HepG2 (cell line): ENCODE data around the gene TYROBP. TPM values are rescaled to one million over a fixed set of nuclear protein-coding genes. Genes with fewer than 3 reads are reported as not detected.

Experiments used
- ATAC-seq: fragments of 200-7000 bp; cut with Tn5 transposase; 3 replicates; pipeline ENCODE4 v1.9.1; 2020; ENCODE audit warnings: mild to moderate bottlenecking, moderate library complexity
- BruUV-seq: library from RNA; stranded (reverse); fragments of 400-500 nt; replicated peaks from 2 replicates; lab custom pipeline; 2021; lab: Mats Ljungman, UMichigan
- CTCF ChIA-PET: fragments of 300-600 bp; formaldehyde crosslinking; extraction: SDS; loops from one replicate; lab custom pipeline; 2021; ENCODE audit warnings: low total read pairs, inconsistent platforms, low intra/inter-chr PET ratio; lab: Yijun Ruan, JAX
- POLR2A ChIA-PET: fragments of 350-600 bp; sonication (Branson Sonifier 250); formaldehyde crosslinking; loops from one replicate; lab custom pipeline; 2020; ENCODE audit warnings: antibody characterized with exemption, inconsistent platforms; lab: Yijun Ruan, JAX
- DNase-seq: peaks from one replicate; pipeline ENCODE4 v3.0.0-alpha.2; 2015; ENCODE audit warnings: low spot score
- FAIRE-seq: peaks from 3 replicates; lab custom pipeline; 2011; peaks lifted over from hg19 to GRCh38; lab: Jason Lieb, UNC
- H2AFZ ChIP-seq: one replicate; pipeline ENCODE4 v1.6.1; 2011; ENCODE audit warnings: low read length, inconsistent platforms
- H3K27ac ChIP-seq: fragments of 300-600 bp; 3 replicates; pipeline ENCODE4 v1.8.0; 2011; ENCODE audit warnings: mixed run types, mild to moderate bottlenecking, mixed read lengths, low read length, inconsistent platforms; ENCODE audit not compliant: insufficient read depth; ENCODE audit errors: extremely low read length
- H3K27me3 ChIP-seq, 2 experiments: fragments of 200-600 bp in 1 of 2; 2 replicates in 1 of 2; 3 replicates in 1 of 2; pipeline versions ENCODE4 v1.6.0 to v1.8.0; 2011; ENCODE audit warnings: low read length in 2 of 2, mild to moderate bottlenecking in 2 of 2, moderate library complexity in 2 of 2, inconsistent platforms in 1 of 2; ENCODE audit not compliant: insufficient read depth in 2 of 2, control insufficient read depth in 1 of 2
- H3K36me3 ChIP-seq, 2 experiments: fragments of 200-600 bp in 1 of 2; replicated peaks in 1 of 2; 2 replicates in 1 of 2; 3 replicates in 1 of 2; pipeline versions ENCODE4 v1.5.1 to v1.8.0; 2011; ENCODE audit warnings: low read length in 2 of 2, inconsistent platforms in 1 of 2; ENCODE audit not compliant: insufficient read depth in 2 of 2, control insufficient read depth in 1 of 2
- H3K4me1 ChIP-seq: 2 replicates; pipeline ENCODE4 v1.5.1; 2012; ENCODE audit warnings: low read length, inconsistent platforms; ENCODE audit not compliant: insufficient read depth
- H3K4me2 ChIP-seq: 2 replicates; pipeline ENCODE4 v1.6.0; 2011; ENCODE audit warnings: low read depth, low read length, inconsistent platforms
- H3K4me3 ChIP-seq, 3 experiments: fragments of 200-600 bp in 1 of 3; sonication (generic), shearing (Covaris generic) in 1 of 3; replicated peaks in 1 of 3; 2 replicates each; pipeline ENCODE4 v1.5.1; 2011 to 2016; ENCODE audit warnings: low read length in 3 of 3, inconsistent platforms in 2 of 3, low read depth in 2 of 3, mild to moderate bottlenecking in 2 of 3, control low read depth in 1 of 3, mixed read lengths in 1 of 3; ENCODE audit not compliant: insufficient read depth in 1 of 3
- H3K79me2 ChIP-seq: one replicate; pipeline ENCODE4 v1.6.1; 2011; ENCODE audit warnings: low read length, inconsistent platforms; ENCODE audit not compliant: insufficient read depth
- H3K9ac ChIP-seq: 2 replicates; pipeline ENCODE4 v1.6.0; 2011; ENCODE audit warnings: mild to moderate bottlenecking, low read depth, low read length, inconsistent platforms; ENCODE audit not compliant: insufficient read depth
- H3K9me3 ChIP-seq: 2 replicates; pipeline ENCODE4 v1.5.1; 2012; ENCODE audit warnings: mild to moderate bottlenecking, low read length
- H4K20me1 ChIP-seq: 2 replicates; pipeline ENCODE4 v1.6.0; 2011; ENCODE audit warnings: inconsistent platforms, mild to moderate bottlenecking, low read length, moderate library complexity; ENCODE audit not compliant: insufficient read depth
- CEBPG ChIP-seq: IDR thresholded peaks from 2 replicates; pipeline ENCODE4 v1.6.1; 2016
- NFRKB ChIP-seq: fragments of 450-650 bp; IDR thresholded peaks from 2 replicates; pipeline ENCODE4 v1.6.1; 2017
- RBAK ChIP-seq: sonication (generic); formaldehyde crosslinking; IDR thresholded peaks from 2 replicates; pipeline ENCODE4 v1.5.1; 2020; ENCODE audit warnings: mild to moderate bottlenecking, missing genetic modification reagents
- RFX3 ChIP-seq: IDR thresholded peaks from 2 replicates; pipeline ENCODE4 v1.6.1; 2016; ENCODE audit warnings: missing biosample characterization, missing genetic modification reagents
- ZMYM2 ChIP-seq: sonication (generic); formaldehyde crosslinking; IDR thresholded peaks from 2 replicates; pipeline ENCODE4 v1.8.0; 2022; ENCODE audit warnings: mild to moderate bottlenecking, missing genetic modification reagents
- ZMYM4 ChIP-seq: sonication (generic); formaldehyde crosslinking; IDR thresholded peaks from 2 replicates; pipeline ENCODE4 v1.8.1; 2023; ENCODE audit warnings: mild to moderate bottlenecking, missing genetic modification reagents
- ZNF331 ChIP-seq: sonication (generic); formaldehyde crosslinking; IDR thresholded peaks from 2 replicates; pipeline ENCODE4 v1.4.0; 2020; ENCODE audit warnings: missing genetic modification reagents
- ZNF547 ChIP-seq: sonication (generic); formaldehyde crosslinking; IDR thresholded peaks from 2 replicates; pipeline ENCODE4 v1.5.1; 2020; ENCODE audit warnings: mild to moderate bottlenecking, missing genetic modification reagents
- ZNF549 ChIP-seq: sonication (generic); formaldehyde crosslinking; IDR thresholded peaks from 2 replicates; pipeline ENCODE4 v1.5.0; 2020; ENCODE audit warnings: missing genetic modification reagents
- WGBS: methylation state at CpG from one replicate; pipeline ENCODE4 v1.1.6; 2017; ENCODE audit warnings: low lambda C conversion rate; 5-methylcytosine and 5-hydroxymethylcytosine counted together
- in situ Hi-C: cut with HindIII; loops from 2 replicates; pipeline ENCODE4 v1.10.0; 2017; ENCODE audit warnings: low pct_unique_long_range_greater_than_20kb; ENCODE audit not compliant: extremely low pct_ligation_motif_present
- intact Hi-C: fragments of 100-400 bp; cut with micrococcal nuclease; formaldehyde crosslinking; loops from one replicate; pipeline ENCODE4 v1.10.0; 2022; ENCODE audit not compliant: unreplicated experiment
- polyA plus RNA-seq, 8 experiments: library from polyadenylated mRNA; depleted of rRNA in 3 of 8; stranded (reverse) in 7 of 8; unstranded in 1 of 8; fragments of >200 nt; fragmentation: Illumina TruSeq in 4 of 8; extraction: Trizol in 4 of 8; gene quantifications; 2 replicates each; pipeline versions ENCODE4 v1.2.1 to v1.2.3, GENCODE V29; 2011 to 2016; ENCODE audit warnings: low read depth in 4 of 8, missing spikeins in 1 of 8, mixed read lengths in 1 of 8; ENCODE audit not compliant: insufficient read depth in 1 of 8
- total RNA-seq, 5 experiments: library from RNA; depleted of rRNA; stranded (reverse); fragments of >200 nt; fragmentation: Illumina TruSeq; extraction: Trizol; gene quantifications; 2 replicates each; pipeline ENCODE4 v1.2.3, GENCODE V29; 2016; ENCODE audit warnings: low read depth in 1 of 5
- TF ChIP-seq, protein P1 (sequence below): sonication (generic); formaldehyde crosslinking; IDR thresholded peaks from 2 replicates; pipeline ENCODE4 v1.9.0; 2022; ENCODE audit warnings: low read depth, missing genetic modification reagents
- TF ChIP-seq, protein P2 (sequence below): sonication (generic); formaldehyde crosslinking; IDR thresholded peaks from 2 replicates; pipeline ENCODE4 v1.5.0; 2020; ENCODE audit warnings: missing genetic modification reagents

The TYROBP gene
- total and polyA plus RNA-seq, 2 of the 13 experiments (the other 11 are each of a cell fraction or from before 2014, with no cell fraction given), result not detected

DNA sequence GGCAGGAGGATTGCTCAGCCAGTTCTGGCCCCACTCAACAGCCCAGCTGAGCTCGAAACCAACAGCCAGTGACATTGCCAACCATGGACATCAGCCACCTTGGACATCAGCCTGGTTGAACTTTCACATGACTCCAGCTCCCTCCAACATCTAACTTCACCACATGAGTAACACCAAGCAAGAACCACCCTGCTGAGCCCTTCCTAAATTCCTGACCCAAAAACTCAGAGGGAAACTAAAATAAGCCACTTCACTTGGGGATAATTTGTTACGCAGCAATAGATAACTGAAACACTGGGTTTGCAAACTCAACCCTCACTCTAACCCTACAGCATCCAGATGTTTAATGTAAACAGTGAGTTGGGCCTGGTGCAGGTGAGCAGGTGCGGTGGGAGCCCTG, 17.4 kb upstream of the TYROBP start:
- FAIRE-seq (no peak), ATAC-seq (no peak), DNase-seq (no peak)
- no peaks in the 10 kb centered on the region for H3K4me1 ChIP-seq
- ChIA-PET CTCF (no interaction called here), POLR2A (no interaction called here)
- no peaks in the 10 kb centered on the region for H3K79me2 ChIP-seq
- in situ Hi-C loops (no loop called here), intact Hi-C loops (no loop called here)
- TF ChIP-seq ZNF547 (CRISPR knock-in tag), result no peak
- no peak for TF ChIP-seq ZMYM4 (CRISPR knock-in tag)
- no peak for TF ChIP-seq RFX3 (CRISPR knock-in tag)
- TF ChIP-seq RBAK, result peak; percentile 32; the same call in 1 of the 2 replicates
- TF ChIP-seq CEBPG, result no peak
- TF ChIP-seq, protein P1, sequence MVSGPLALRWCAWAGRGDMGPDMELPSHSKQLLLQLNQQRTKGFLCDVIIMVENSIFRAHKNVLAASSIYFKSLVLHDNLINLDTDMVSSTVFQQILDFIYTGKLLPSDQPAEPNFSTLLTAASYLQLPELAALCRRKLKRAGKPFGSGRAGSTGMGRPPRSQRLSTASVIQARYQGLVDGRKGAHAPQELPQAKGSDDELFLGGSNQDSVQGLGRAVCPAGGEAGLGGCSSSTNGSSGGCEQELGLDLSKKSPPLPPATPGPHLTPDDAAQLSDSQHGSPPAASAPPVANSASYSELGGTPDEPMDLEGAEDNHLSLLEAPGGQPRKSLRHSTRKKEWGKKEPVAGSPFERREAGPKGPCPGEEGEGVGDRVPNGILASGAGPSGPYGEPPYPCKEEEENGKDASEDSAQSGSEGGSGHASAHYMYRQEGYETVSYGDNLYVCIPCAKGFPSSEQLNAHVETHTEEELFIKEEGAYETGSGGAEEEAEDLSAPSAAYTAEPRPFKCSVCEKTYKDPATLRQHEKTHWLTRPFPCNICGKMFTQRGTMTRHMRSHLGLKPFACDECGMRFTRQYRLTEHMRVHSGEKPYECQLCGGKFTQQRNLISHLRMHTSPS, result no peak
- no peak for TF ChIP-seq ZMYM2 (CRISPR knock-in tag)
- TF ChIP-seq, protein P2, sequence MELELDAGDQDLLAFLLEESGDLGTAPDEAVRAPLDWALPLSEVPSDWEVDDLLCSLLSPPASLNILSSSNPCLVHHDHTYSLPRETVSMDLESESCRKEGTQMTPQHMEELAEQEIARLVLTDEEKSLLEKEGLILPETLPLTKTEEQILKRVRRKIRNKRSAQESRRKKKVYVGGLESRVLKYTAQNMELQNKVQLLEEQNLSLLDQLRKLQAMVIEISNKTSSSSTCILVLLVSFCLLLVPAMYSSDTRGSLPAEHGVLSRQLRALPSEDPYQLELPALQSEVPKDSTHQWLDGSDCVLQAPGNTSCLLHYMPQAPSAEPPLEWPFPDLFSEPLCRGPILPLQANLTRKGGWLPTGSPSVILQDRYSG (CRISPR knock-in tag), result no peak
- TF ChIP-seq ZNF549 (CRISPR knock-in tag), result no peak
- peak; percentile 94 for TF ChIP-seq ZNF331 (CRISPR knock-in tag)
- no peak for TF ChIP-seq NFRKB
- H3K4me3 ChIP-seq, result no peak overlapping the region
- H3K27me3 ChIP-seq, result no peaks in the 10 kb centered on the region; a peak in 2 of 5 replicates
- 43% methylated on average over 3 of the region's 3 CpGs for WGBS
- BruUV-seq, result no TSS peak
- no peak overlapping the region for H3K27ac ChIP-seq
- no peaks in the 10 kb centered on the region for H3K9me3 ChIP-seq
- H3K36me3 ChIP-seq, result no peaks in the 10 kb centered on the region
- no peak overlapping the region for H3K9ac ChIP-seq
- no peaks in the 10 kb centered on the region for H4K20me1 ChIP-seq
- no peak overlapping the region for H3K4me2 ChIP-seq
- no peak overlapping the region for H2AFZ ChIP-seq
